KMS-11 (cell line): ENCODE results near the gene PAMR1.

ENCODE experiments used
- H2AFZ ChIP-seq: fragments of 200-600 bp; sonication (generic); 2 replicates; pipeline ENCODE4 v1.6.1; 2016; ENCODE audit warnings: antibody characterized with exemption, mixed run types, low read depth
- H3K27ac ChIP-seq: fragments of 200-600 bp; sonication (generic); 2 replicates; pipeline ENCODE4 v1.6.1; 2016; ENCODE audit warnings: mild to moderate bottlenecking, mixed run types
- H3K27me3 ChIP-seq: fragments of 200-600 bp; sonication (generic); 2 replicates; pipeline ENCODE4 v1.6.1; 2017; ENCODE audit warnings: mild to moderate bottlenecking, low read depth, mixed run types, moderate library complexity; ENCODE audit not compliant: insufficient read depth
- H3K36me3 ChIP-seq: fragments of 200-600 bp; sonication (generic); 2 replicates; pipeline ENCODE4 v1.6.1; 2017; ENCODE audit warnings: mild to moderate bottlenecking, mixed run types; ENCODE audit not compliant: insufficient read depth
- H3K4me1 ChIP-seq: fragments of 200-600 bp; sonication (generic); 2 replicates; pipeline ENCODE4 v1.6.1; 2016; ENCODE audit warnings: mild to moderate bottlenecking, low read depth, mixed run types; ENCODE audit not compliant: poor library complexity, severe bottlenecking
- H3K4me2 ChIP-seq: fragments of 200-600 bp; sonication (generic); 2 replicates; pipeline ENCODE4 v1.7.0; 2016; ENCODE audit warnings: mild to moderate bottlenecking, mixed run types
- H3K4me3 ChIP-seq: fragments of 200-600 bp; sonication (generic); IDR thresholded peaks from 2 replicates; pipeline ENCODE4 v1.6.1; 2017; ENCODE audit warnings: low read depth, low read length, mixed read lengths; ENCODE audit not compliant: insufficient read depth
- H3K79me2 ChIP-seq: fragments of 200-600 bp; sonication (generic); 2 replicates; pipeline ENCODE4 v1.6.1; 2016; ENCODE audit warnings: low read depth, mixed run types; ENCODE audit not compliant: insufficient read depth
- H3K9ac ChIP-seq: fragments of 200-600 bp; sonication (generic); 2 replicates; pipeline ENCODE4 v1.6.1; 2016; ENCODE audit warnings: mild to moderate bottlenecking, mixed run types
- H4K20me1 ChIP-seq: fragments of 200-600 bp; sonication (generic); 2 replicates; pipeline ENCODE4 v1.6.1; 2016; ENCODE audit warnings: mild to moderate bottlenecking, mixed run types; ENCODE audit not compliant: insufficient read depth
- TF ChIP-seq, protein P1 (sequence below): fragments of 200-600 bp; sonication (generic); conservative IDR thresholded peaks from 2 replicates; pipeline ENCODE4 v1.6.1; 2017; ENCODE audit warnings: low read depth, mild to moderate bottlenecking, antibody characterized with exemption, low read length, moderate library complexity, mixed read lengths

The PAMR1 gene

DNA sequence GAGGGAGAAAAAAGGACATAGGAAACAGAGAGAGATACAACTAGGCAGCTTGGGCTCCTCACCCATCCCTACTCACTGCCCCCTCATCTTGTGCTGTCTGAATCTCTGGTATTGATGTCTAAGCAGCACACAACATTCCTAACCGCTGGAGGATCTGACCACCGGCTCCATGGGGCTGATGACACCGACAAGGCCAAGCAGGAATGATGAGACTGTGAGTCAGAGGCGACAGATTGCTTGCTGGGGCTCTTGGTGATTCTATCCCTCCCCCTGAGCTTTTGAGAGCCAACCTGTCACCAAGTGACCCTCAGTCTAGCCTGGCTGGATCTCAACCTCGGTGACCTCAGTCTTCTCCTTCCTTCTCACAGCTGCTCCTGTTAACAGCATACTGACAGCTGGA, 13.8 kb downstream of the PAMR1 start:
- H3K4me3 ChIP-seq = no peak overlapping the region
- no peak overlapping the region for H3K27ac ChIP-seq
- H3K79me2 ChIP-seq = no peaks in the 10 kb centered on the region
- H3K4me1 ChIP-seq = no peaks in the 10 kb centered on the region
- H2AFZ ChIP-seq = no peak overlapping the region
- H4K20me1 ChIP-seq = no peaks in the 10 kb centered on the region
- no peak overlapping the region for H3K4me2 ChIP-seq
- TF ChIP-seq, protein P1, sequence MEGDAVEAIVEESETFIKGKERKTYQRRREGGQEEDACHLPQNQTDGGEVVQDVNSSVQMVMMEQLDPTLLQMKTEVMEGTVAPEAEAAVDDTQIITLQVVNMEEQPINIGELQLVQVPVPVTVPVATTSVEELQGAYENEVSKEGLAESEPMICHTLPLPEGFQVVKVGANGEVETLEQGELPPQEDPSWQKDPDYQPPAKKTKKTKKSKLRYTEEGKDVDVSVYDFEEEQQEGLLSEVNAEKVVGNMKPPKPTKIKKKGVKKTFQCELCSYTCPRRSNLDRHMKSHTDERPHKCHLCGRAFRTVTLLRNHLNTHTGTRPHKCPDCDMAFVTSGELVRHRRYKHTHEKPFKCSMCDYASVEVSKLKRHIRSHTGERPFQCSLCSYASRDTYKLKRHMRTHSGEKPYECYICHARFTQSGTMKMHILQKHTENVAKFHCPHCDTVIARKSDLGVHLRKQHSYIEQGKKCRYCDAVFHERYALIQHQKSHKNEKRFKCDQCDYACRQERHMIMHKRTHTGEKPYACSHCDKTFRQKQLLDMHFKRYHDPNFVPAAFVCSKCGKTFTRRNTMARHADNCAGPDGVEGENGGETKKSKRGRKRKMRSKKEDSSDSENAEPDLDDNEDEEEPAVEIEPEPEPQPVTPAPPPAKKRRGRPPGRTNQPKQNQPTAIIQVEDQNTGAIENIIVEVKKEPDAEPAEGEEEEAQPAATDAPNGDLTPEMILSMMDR = no peak
- no peaks in the 10 kb centered on the region for H3K36me3 ChIP-seq
- H3K27me3 ChIP-seq = no peaks in the 10 kb centered on the region
- H3K9ac ChIP-seq = no peak overlapping the region

DNA sequence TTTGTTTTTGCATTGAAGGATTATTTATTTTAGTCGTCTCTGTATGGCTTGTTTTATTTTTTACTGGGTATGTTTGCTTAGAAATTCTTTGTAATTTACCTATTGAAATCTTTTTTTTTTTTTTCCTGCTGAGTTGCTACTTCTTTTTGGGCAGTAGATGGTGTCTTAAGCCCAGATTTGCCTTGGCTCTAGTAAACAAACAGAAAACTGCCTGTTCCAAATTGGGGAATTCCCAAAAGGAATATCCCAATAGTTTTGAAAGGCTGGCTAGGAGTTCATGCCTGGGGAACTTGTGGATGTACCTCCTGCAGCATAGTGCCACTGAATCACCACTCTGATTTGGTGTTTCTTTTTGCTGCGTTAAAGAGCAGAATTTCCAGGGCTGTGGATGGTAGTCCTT, 17.7 kb downstream of the PAMR1 start:
- Histone ChIP-seq H4K20me1 (no peaks in the 10 kb centered on the region), H3K9ac (no peak overlapping the region), H3K79me2 (no peaks in the 10 kb centered on the region), H3K27me3 (0 out of 2 replicates have a peak, but pooled peaks cover 2% of the 10 kb centered on the region), H3K4me3 (no peak overlapping the region), H3K36me3 (no peaks in the 10 kb centered on the region), H3K27ac (no peak overlapping the region), H3K4me1 (no peaks in the 10 kb centered on the region), H2AFZ (no peak overlapping the region), H3K4me2 (no peak overlapping the region)
- TF ChIP-seq, protein P1 = no peak

- no peak overlapping the region for H3K4me3 ChIP-seq
- TF ChIP-seq, protein P1 = no peak
- H3K4me1 ChIP-seq = no peaks in the 10 kb centered on the region
- H3K27ac ChIP-seq = no peak overlapping the region
- H3K79me2 ChIP-seq = no peaks in the 10 kb centered on the region
- H3K27me3 ChIP-seq = 0 out of 2 replicates have a peak, but pooled peaks cover 2% of the 10 kb centered on the region
- H3K4me2 ChIP-seq = no peak overlapping the region
- H2AFZ ChIP-seq = no peak overlapping the region
- no peaks in the 10 kb centered on the region for H3K36me3 ChIP-seq
- H3K9ac ChIP-seq = no peak overlapping the region
- no peaks in the 10 kb centered on the region for H4K20me1 ChIP-seq
Observed at GRCh38 chr11:35501776-35502175, 23.6 kb downstream of the PAMR1 start.

GRCh38 chr11:35500744-35501143, 24.7 kb downstream of the PAMR1 start:
- Histone ChIP-seq H3K27me3 (0 out of 2 replicates have a peak, but pooled peaks cover 2% of the 10 kb centered on the region), H3K9ac (no peak overlapping the region), H3K4me1 (no peaks in the 10 kb centered on the region), H3K4me3 (no peak overlapping the region), H2AFZ (no peak overlapping the region), H4K20me1 (no peaks in the 10 kb centered on the region), H3K79me2 (no peaks in the 10 kb centered on the region), H3K36me3 (no peaks in the 10 kb centered on the region), H3K4me2 (no peak overlapping the region), H3K27ac (no peak overlapping the region)
- TF ChIP-seq, protein P1 = no peak

GRCh38 chr11:35496416-35496815, 29.0 kb downstream of the PAMR1 start:
- TF ChIP-seq, protein P1 = no peak
- no peak overlapping the region for H2AFZ ChIP-seq
- H4K20me1 ChIP-seq = no peaks in the 10 kb centered on the region
- no peaks in the 10 kb centered on the region for H3K4me1 ChIP-seq
- no peaks in the 10 kb centered on the region for H3K36me3 ChIP-seq
- no peak overlapping the region for H3K27ac ChIP-seq
- H3K4me3 ChIP-seq = no peak overlapping the region
- H3K4me2 ChIP-seq = no peak overlapping the region
- no peak overlapping the region for H3K9ac ChIP-seq
- H3K27me3 ChIP-seq = no peaks in the 10 kb centered on the region
- H3K79me2 ChIP-seq = no peaks in the 10 kb centered on the region
